Hepatic stellate cell (primary cell): ENCODE measurements around the gene RBM47.
"Not testable (repeated sequence)": the region's sequence is repeated elsewhere in the genome, so short reads cannot be mapped to it uniquely, and the experiment has no call there.

Experiments
- DNase-seq: peaks from one replicate; pipeline ENCODE4 v3.0.0; 2011; ENCODE audit warnings: low spot score

RBM47 gene

DNA sequence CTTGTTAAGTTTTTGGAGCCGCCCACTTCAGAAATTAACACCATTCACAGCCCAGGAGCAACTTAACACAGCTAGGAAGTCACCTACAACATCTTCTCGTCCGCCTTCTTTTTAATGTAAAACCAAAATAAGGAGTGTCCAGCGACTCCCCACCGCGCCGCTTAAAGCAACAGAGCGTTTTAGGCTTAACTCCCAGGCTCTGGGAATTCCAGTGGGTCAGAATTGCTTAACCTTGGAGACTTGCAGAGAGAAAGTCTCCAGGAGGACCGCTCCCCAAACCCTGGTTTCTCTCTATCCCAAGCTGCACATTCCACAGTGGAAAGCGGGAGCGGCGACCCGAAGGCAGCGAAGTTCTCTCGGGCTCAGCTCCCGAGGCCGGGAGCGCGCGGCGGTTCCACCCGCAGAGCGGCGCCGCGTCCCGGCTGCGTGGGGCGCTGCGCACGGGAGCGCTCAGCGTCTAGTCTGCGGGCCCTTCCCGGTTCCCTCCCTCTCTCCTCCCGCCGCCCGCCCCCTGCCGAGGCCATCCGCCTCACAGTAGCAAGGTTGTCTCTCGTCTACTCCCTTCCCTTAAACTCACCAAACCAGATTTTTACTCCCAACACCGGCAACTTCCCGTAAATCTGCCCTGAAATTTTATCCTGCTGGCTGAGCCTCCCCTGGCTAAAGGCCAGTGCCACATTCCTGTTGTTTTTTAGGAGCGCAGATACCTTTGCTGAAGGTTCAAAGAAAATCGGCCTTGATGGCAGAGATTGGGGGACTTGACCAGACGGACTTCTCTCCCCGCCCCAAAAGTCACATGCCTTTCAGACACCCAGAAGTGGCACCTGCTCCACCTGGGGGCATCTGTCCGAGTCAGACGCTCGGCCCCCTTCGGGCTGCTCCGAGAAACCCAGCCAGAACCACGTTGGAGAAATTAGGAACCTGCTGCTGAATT lies at the start of gene RBM47:
TSS of gene RBM47 (minus strand) at position 464 of the 934 bp plus-strand sequence. CDS start 190,971 bp downstream, outside the sequence.
- no peak for DNase-seq

DNA sequence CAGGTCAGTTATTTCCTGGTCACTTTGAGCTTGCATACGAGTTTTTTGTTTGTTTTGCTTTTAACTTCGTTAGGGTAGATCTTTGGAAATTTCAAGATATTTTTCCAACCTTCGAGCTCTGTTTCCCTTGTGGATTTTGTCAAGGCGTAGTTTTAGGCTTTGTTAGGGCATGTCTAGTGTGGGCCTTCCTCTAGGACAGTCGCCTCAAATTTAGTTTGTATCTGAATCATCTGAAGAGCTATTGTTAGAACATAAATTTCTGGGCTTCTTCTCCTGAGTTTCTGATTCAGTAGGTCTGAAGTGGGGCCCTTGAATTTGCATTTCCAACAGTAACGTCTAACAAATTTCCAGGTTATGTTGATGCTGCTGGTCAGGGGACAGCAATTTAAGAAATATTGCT lies 48.8 kb upstream of the RBM47 start:
- no peak for DNase-seq

DNA sequence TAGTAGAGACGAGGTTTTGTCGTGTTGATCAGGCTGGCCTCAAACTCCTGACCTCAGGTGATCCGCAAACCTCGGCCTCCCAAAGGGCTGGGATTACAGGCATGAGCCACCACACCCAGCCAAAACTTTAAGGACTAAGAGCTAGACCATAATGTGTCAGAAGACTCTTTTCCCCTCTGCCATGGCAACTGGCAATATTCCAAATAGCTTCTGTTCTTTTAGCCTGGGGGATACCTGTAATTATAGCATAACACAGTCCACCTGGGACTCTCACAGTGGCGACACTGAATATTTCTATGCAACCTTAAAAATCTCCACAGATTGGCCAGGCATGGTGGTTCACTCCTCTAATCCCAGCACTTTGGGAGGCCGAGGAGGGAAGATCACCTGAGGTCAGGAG lies 45.5 kb upstream of the RBM47 start:
- DNase-seq: no peak

GRCh38 chr4:40672528-40673522 lies 43.2 kb upstream of the RBM47 start:
- no peak for DNase-seq

DNA sequence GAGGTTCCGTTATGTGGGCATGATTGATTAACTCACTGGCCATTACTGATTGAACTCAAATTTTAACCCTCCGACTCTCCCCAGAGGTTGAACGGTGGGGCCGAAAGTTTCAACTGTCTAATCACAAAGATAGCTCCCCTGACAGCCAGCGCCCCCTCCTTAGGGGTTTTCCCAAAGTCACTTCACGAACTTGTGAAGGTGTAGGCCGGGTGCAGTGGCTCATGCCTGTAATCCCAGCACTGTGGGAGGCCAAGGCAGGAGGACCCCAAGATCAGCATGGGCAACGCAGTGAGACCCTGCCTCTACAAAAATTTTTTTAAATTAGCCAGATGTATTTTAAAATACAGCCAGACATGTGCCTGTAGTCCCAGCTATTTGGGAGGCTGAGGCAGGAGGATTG lies 39.8 kb upstream of the RBM47 start:
- DNase-seq: no peak

GRCh38 chr4:40665842-40666241 lies 36.2 kb upstream of the RBM47 start:
- no peak for DNase-seq

GRCh38 chr4:40662962-40663604 lies 33.4 kb upstream of the RBM47 start:
- no peak for DNase-seq

DNA sequence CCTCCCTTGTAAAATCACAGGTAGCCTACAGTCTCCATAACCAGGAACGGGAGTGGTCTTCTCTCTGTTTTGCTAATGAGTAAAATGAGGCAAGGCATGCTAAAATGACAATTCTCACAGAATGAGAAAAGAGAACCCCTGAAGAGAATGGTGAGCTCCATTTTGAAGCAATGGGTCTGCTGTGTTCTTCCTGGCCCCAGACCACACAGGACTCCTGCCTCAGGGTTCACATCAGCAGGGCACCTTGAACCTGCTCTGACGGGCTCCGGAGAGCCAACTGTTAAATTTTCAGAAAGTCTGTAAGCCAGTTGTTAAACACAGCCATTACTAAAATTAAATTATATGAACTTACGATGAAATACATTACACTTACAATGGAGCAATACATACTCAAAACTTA lies 32.1 kb upstream of the RBM47 start:
- DNase-seq: no peak

DNA sequence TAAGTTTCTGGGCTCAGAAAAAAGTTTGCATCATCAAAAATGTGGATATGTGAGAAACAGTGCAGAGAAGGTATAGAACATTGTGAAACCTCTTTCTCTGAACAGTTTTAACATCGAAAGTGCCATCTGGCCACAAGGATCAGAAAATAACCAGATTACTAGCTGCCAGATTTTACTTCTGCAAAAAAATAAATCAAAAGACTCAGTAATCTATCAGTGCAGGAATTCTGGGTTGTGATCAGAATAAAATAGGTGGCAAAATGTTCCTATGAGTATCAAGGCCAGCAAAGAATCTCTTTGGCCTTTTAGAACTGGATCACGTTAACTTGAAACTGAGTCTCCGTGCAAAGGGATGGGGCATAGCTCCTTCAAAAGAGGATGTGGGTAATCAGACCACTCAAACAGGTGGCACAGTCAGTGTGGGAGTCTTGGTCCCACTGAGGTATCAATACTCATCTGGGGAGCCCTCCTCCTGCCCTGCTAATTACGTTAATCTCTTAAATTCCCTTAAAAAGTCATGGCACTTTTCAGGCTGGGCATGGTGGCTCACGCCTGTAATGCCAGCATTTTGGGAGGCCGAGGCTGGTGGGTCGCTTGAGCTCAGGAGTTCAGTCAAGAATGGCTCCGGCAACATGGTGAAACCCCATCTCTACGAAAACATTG lies 26.7 kb upstream of the RBM47 start:
- no peak for DNase-seq

- DNase-seq: no peak
Measured at GRCh38 chr4:40651280-40651679, 21.6 kb upstream of the RBM47 start.

- DNase-seq: no peak
Measured at GRCh38 chr4:40649321-40649720, 19.7 kb upstream of the RBM47 start.

- no peak for DNase-seq
Measured at GRCh38 chr4:40648742-40649281, 19.1 kb upstream of the RBM47 start.

DNA sequence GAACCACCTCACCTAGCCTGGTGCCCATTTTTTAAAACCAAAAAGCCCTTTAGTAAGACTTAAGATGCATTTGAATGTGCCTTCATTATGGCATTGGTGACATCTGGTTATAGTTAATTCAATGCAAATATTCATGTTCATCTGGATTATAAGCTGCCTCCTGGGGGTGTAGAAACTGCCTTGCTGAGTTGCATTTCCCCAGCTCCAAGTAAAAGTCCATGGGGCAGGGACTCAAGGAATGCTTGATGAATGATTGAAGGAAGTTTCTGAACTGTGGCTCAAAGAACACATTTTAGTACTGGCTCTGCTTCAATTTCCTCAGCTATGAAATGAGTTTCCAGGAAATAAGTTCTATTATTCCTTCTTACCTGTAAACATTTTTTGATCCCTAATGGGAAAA lies 18.5 kb upstream of the RBM47 start:
- no peak for DNase-seq

GRCh38 chr4:40645586-40645985 lies 15.9 kb upstream of the RBM47 start:
- DNase-seq: no peak

DNA sequence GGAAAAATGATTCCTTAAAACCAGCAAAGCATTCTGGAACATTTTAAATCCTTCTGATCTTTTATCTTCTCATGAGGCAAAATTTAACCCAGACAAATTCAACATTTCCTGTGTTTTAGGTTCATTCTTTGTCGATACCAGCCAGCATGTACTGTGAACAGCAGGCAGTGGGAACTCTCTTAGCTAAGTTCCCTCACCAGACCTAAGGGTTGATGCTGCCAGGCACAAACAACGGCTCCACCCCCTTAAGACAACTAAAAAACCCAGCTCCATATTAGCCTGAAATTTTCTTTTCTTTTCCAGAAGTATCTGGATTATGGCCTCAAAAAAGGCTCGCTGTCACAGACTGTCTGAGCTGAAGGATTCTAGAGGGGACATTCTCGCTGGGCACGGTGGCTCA lies 2.4 kb upstream of the RBM47 start:
- DNase-seq: no peak

GRCh38 chr4:40630335-40631021 lies 814 bp upstream of the RBM47 start:
- no peak for DNase-seq

GRCh38 chr4:40628888-40629287 lies 776 bp downstream of the RBM47 start:
- no peak for DNase-seq

DNA sequence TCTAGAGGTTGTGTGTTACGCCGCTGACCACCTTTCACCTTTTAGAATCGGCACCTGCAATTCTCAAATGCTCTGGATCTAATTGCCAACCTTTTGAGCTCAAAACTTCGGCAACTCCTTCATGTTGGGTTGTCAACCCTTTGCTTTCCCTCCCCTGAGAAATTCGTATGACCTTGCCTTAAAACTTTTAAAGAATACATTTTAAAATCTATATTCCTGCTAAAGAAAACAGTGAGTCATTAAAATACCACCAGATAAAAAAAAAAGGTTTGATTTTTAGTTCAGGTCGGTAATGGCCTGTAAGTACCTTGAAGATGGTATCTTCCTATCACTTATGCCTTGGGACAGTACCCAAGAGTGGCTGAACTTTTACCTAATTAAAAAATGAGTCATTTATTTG lies 1.3 kb downstream of the RBM47 start:
- not testable (repeated sequence) for DNase-seq

GRCh38 chr4:40627540-40627939 lies 2.1 kb downstream of the RBM47 start:
- DNase-seq: no peak

GRCh38 chr4:40626183-40626990 lies 3.3 kb downstream of the RBM47 start:
- no peak for DNase-seq
